Posterior cingulate gyrus (tissue), 11 donors: ENCODE data around the gene EDN2.

ENCODE experiments used
- DNase-seq, 10 donors: peaks; one replicate each; pipeline versions ENCODE4 v3.0.0 to v3.0.0-alpha.2; 2020 to 2021; ENCODE audit warnings: mixed read lengths in 3 of 10
- intact Hi-C: fragments of 100-400 bp; cut with DNase I; formaldehyde crosslinking; loops from one replicate; pipeline ENCODE4 v1.15.1; 2023

EDN2 gene

DNA sequence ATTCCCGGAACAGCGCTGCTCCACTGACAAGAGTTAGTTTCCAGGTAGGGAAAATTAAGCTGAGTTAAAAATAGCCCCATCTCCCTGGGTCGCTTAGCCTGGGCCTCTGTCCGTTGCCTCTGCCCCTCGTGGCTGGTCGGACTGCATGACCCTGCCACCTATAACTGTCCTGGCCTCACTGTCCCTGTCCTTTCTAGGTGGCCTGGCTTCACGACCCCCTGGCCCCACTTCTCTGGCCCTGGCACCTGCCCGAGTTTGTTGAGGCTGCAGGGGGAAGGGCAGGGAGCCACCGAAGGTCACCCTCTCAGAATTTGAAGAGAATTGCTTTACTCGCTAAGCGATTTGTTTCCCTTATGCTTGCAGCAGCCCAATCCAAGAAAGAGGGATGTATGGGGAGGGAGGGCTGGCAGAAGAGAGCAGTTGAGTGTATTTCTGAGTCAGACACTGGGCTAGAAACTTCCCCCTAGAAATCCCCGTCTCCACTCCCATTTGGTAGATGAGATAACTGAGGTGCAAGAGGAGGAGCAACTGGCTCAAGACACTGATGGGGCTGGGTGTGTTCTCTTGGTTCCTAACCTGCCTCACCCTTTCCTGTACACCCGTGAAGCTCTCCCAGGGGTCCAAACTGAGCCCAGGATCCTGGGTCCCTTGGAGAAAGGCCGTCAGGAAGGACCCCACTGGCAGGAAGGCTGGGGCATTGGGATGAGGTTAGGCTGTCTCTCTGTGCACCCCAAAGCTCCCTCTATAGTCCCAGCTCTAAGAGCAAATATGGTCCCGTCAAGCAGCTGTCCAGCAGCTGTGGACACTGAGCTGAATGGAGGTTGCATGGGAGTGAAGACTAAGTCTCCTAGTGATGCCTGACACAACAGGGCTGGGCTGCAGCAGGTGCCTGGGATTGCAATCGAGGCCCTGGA is 2.9 kb upstream of the EDN2 start:
- intact Hi-C loops: no loop called here
- DNase-seq: peak in 4 of 10 donors; percentile 5 to 54 (median 42)

DNA sequence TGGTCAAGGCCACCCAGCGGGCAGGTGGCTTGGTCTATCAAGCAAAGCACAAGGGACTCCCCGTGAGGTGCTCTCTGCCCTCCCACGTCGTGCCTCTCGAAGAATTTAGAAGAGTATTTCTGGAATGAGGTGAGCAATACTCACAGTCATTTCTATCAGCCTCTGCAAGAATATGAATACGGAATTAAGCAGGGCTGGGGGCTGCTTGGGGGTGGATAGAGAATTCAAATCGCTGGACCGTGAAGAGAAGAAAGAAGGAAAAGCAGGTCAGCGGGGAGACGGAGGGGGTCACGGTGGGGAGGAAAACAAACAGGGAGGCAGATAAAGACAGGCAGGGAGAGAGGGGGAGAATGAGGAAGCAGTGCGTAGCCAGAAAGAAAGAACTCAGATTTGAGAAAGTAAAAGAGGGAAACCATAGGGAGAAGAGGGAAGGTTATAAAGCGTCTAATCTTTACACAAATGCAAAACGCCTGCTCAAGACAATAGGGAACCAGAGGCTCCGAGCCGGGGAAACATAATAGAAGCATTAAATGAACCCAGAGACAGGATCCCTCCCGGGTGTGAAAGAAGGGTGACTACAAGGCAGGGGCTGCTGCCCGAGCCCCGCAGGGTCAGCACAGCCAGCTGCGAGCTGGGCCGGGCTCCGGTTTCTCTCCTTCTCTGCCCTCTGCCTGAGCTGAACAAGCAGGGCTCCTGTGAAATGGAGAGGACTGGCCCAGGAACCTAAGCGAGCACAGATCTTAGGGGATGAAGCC is 2.1 kb upstream of the EDN2 start:
- peak in 3 of 10 donors; percentile 7 to 64 (median 25) for DNase-seq
- intact Hi-C loops: no loop called here

DNA sequence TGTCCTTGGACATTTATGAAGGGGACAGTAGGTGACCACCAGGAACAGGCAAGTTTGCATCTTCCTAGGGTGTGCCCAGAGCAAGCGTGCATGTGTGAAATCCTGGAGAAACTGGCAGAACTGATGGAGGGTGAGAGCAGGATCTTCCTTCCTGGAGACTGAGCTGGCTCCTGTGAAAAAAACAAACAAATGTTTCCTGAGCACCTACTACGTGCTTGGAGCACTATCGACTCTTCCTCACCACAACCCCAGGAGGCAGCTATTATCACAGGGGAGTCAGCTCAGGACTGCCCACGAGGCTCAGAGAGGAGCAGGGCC is 1.5 kb upstream of the EDN2 start:
- peak in 2 of 10 donors; percentile 2 to 48 for DNase-seq
- intact Hi-C loops: no loop called here

DNA sequence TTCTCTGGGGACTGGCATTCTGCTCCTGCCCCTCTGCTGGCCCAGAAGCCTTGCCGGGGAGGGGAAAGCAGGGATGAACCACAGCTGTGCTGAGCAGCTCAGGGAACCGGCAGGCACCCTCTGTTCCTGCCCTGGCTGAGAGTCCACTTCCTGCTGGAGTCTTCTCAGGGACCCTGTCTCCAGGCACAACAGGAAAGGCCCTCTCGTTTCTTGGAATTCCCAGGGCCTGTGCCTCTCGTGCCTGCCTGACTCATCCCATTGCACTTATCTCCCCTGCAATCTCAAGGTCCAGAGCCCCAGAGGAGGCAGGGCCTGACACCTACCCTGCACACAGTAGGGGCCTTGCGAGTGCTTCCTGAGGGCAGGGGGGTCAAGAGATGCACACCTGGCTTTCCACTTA is 1.1 kb upstream of the EDN2 start:
- DNase-seq: peak in 2 of 10 donors; percentile 34 to 62
- intact Hi-C loops: no loop called here

DNA sequence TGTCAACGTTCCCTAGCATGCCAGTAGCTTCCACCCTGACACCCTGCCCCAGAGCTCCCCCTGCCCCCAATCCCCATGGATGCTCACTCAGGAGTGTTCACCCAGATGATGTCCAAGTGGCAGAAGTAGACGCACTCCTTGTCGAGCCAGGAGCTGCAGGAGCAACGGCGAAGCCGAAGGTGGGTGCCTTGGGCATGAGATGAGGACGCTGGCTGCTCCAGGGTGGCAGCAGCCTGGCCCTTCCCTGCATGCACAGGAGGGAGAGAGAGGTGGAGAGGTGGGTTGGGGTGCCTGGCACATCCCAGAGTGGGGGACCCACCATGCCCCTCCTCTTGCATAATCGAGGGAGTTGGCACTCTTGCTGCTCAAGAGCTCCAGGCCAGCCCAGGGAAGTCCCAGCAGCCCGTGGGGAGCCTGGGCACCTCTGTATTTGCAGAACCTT is 502 bp downstream of the EDN2 start:
- intact Hi-C loops: no loop called here
- DNase-seq: peak in 2 of 10 donors; percentile 73 to 81

DNA sequence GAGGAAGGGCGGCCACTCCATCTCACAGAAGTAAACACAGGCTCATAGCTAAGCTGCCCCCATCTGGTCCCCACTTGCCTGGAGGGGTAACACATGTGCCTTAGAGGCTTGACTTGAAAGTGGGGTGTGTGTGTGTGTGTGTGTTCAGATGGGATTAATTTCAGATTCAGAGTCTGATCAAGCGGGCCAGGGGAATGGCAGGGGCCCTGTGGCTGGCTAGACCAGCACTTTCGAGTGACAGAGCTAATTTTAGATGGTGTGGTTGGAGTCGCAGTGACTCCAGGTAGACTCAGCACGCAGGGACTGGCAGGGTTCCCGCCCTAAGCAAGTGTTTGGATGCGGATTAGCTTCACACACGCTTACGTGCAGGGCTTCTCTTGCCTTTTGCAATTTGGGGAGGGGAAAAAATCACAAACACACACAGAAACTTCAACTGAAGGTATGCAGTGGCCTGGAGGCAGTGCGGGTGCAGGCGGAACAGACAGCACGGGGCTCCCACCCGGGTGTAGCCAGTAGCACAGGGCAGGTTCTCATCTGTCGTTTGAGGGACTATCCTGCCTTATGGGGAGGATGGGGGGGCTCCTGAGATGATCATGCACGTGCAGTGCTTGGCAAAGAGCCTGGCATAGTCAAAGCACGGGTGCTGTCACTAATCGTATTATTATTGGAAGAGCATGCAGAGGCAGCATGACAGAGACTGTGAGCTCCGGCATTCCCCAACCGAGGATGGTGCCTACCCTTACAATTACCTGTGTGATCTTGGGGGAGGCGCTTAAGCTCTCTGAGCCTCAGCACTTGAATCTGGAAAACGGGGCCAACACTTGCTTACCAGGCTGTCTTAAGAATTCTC is 1.3 kb downstream of the EDN2 start:
- DNase-seq: peak in 2 of 10 donors; percentile 47 to 82
- intact Hi-C loops: no loop called here

DNA sequence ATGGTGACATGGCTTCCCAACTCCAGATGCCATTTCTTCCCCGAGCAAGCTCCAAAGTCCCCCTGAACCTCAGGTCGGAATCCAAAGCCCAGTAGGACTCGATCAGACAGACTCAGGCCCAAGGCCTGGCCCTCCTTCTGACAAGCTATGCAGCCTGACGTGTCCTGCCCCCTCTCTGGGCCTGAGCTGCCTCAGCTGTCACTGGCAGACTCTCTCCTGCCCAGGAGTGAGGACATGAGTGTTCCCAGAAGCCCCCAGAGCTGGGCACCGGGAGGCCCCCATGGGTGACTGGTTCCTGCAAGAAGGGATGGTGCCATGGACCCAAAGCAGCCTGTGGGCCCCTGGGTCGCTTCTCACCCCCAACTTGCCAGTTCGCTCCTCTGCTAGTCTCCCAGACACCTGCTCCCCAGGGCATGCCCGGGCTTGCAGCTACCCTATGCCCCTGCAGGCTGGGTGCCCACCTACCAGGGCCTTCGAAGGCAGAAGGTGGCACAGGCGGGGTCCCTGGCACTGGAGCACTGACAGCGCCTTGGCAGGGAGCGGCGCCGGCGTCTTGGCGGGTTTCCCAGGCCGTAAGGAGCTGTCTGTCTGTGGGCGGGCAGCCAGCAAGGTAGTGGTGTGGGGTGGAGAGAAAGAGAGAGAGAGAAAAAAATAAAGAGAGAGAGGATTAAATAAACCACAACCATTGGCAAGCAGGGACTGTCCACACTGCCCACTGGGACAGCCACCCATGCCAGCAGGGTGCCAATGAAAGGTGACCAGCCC is 2.3 kb downstream of the EDN2 start:
- DNase-seq: peak in 3 of 10 donors; percentile 82 to 84 (median 82)
- intact Hi-C loops: no loop called here

DNA sequence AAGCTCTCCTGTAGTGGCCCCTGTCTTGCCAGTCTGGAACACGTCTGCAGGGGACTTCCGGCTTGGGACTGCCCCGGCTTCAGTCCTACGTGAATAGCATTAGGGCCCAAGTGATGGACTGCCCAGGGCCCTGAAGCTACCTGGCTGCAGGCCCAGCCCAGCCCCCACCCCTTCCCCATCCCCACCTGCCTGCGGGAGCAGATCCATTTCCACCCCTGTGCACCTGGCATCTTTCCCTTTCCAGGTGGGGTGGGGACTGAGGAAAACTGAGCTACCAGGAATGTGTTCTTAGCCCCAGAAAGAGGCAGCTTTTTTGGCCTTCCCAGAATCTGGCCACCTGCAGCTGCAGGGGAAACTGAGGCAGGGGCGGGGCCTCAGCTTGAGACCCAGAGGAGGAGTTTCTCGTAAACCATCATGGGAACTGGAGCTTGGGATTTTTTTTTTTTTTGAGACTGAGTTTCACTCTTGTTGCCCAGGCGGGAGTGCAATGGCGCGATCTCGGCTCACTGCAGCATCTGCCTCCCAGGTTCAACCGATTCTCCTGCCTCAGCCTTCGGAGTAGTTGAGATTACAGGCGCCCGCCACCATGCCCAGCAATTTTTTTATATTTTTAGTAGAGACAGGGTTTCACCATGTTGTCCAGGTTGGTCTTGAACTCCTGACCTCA is 3.2 kb downstream of the EDN2 start:
- intact Hi-C loops: no loop called here
- DNase-seq: peak in 2 of 10 donors; percentile 55 to 74

DNA sequence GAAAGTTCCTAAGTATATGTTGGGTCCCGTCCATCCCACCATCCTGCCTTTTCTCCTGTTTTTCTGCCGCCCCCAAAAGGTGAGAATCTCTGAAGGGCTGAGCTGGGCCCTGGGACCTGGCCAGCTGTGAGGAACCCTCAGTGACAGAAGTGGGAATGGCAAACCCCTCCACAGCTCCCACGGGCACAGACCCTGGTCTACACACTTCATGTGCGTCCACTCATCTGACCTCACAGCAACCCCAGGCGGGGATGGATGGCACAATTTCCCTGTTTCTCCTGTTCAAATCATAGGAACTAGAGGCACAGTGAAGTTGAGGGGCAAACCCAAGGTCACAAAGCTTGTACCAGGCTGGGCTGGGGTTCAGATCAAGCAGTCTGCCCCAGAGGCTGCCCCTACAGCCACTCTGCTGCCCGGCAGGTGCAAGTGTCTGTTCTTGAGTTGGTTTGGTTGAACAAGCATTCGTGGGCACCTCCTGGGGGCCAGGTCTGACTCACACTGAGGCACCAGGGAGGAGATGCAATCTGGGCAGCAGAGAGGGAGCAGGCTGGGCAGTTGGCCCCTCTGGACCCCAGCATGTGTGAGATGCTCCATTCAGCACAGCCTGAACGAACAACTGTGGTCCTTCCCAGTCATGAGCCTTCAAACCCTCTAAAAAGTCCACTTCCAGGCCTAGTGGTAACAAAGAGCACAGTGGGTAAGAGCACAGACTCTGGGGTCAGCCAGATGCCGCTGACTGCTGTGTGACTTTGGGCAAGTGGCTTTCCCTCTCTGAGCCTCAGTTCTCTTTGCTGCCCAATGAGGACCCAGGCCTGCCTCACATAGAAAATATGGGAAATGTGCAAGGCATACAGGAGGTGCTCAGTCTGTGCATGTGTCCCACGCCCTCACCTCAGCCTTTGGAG is 4.0 kb downstream of the EDN2 start:
- intact Hi-C loops: no loop called here
- DNase-seq: peak in 2 of 10 donors; percentile 66 to 67

DNA sequence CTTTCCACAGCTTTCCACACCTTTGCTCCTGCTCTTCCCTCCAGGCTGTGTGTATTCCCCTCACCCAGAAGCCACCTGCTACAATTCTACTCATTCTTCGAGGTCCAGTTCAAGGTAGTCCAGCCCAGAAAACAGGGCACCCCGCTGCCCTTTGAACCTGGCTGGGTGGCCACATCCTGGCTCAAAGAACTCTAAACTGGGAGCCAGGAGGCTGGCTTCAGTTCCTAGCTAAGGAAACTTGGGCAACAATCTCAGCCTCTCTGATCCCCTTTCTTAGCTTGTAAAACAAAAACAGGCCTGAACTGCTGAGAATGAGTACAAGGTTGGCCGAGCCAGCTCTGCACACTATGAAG is 4.7 kb downstream of the EDN2 start:
- intact Hi-C loops: no loop called here

DNA sequence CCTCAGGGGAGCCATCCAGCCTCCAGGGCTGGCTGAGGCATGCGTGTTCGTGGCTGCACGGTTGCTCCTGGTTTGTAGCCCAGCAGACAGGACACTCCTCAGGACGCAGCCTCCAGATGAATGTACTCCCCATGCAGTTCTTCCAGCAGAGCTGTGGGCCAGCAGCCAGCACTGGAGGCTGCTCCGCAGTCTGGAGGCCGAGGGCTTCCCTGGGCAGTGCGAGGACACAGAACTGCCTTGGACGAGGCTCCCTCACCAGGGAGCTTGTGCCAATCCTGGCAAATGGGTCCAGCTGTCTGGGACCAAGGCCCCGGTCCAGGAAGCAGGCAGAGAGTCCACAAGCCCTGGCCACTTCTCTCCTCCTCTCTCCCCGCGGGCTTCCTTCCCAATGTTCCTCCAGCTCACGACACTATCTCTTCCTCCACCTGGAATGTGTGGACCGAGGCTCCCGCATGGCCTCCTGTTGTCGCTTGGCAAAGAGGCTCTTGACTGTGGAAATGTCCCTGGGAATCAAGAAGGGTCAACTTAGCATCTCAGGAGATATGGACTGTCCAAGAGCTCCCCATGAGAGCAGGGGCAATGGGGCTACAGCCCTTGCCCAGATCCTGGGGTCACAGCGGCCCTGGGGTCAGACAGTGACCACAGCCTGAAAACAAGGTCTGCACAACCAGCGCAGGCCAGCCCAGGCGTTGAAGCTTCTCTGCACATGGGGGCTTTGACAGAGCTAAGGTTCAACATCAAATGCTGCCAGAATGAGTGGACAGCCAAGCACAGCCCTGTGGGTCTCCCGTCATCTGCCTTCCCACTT is 5.3 kb downstream of the EDN2 start:
- peak in 4 of 10 donors; percentile 44 to 88 (median 68) for DNase-seq
- intact Hi-C loops: no loop called here

More for the DNA sequence above, 4.7 kb downstream of the EDN2 start:
- peak in 1 of 10 donors; percentile 16 for DNase-seq

DNA sequence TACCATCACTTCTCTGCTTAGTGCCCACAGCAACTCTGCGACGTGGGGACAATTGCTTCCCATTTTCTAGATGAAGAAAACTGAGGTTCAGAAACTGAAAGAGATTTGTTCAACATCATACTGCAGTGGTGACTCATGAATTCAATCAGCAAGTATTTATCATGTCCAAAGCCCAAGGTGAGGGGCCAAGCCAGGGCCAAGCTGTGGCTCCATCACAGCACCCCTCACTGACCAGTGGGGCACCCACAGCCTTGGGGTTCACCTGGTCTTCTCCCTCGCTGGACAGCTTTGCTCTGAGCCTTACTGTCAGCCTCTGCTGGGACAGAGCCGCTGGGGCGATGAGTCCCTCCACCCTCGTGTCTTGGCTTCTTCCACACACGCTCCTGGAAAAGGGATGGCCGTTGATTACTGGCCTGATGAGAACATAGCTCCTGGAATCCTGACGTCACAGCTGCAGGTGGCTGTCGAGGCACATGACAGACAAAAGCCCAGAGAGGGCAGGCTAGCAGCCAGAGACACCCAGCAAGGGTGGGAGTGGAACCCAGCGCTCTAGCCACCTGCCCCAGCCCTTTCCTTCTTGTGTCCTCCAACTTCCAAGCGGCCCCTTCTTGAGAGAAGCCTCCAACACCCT is 6.2 kb downstream of the EDN2 start:
- peak in 2 of 10 donors; percentile 64 to 65 for DNase-seq
- intact Hi-C loops: no loop called here

DNA sequence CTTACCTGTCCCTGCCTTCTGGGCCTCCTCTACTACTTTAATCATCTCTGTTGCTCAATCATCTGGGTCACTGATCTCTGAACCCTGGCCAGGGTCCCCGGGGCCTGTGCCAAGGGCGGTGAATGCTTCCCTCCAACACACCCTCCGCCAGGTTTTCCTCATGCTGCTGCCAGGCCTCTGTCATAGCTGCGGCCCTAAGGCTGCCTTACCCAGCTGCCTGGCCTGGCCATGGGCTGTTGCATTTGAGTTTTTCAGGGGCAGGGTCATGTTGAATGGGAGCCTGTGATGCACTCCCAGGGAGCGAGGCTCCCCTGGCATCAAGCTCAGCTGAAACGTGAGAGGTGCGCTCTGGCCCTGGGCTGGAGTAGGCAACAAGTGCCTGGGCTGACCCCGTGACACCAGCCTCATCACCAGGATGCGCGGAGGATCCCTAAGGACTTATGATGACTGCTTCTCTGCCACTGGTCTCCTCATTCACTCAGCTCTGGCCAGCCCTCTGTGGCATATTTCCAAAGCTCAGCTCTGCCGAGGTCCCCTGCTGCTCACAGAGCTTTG is 7.6 kb downstream of the EDN2 start:
- intact Hi-C loops: no loop called here
- peak in 2 of 10 donors; percentile 63 to 69 for DNase-seq

DNA sequence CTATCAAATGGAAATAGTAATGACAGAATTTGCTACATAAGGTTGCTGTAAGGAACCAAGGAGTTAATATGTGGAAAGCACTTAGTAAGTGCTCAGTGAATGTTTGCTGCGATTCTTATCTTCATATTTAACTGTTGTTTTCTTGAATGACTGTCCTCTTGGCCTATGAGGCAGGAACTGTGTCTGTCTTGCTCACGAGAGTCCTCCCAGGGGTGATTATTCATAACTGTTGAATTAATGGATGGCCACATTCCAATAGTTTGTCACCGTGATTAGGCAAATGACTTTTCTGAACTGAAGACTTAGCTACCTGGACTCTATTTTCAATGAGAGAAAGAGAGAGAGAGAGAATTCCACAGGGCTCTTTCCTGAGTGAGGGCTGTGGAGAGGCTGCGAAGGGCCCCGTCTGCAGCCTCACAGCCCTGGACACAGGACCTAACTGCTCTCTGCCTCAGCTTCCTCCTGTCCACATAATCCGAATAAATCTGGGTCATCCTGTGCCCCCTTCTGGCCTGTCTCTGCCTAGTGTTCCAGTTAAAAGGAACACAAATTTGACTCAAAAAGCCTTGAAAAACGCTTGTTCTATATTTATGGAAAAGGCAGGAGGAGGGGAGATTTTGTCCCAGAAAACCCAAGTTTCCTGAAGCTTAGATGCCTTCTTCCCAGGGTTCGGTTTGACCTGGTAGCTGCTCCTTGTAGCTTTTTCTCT is 8.5 kb downstream of the EDN2 start:
- intact Hi-C loops: no loop called here
- peak in 1 of 10 donors; percentile 45 for DNase-seq

DNA sequence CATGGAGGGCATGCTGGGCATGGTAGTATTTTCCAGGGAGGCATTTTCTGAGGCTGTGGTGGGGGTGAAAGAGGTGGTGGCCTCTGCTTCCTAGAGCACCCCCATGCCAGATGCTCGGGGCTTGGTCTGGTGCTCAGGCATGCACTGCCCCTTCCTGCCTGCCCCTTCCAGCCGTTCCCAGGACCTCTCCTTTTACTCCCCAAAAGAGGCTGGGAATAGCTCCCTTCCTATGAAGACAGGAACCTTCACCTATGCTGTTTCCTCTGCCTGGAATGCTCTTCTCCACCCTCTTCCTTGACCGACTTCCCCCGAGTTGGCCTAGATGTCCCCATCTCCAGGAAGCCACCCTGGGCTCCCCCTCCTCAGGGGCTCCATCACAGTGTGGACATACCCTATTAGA is 9.1 kb downstream of the EDN2 start:
- intact Hi-C loops: no loop called here

More for the DNA sequence above, 9.1 kb downstream of the EDN2 start:
- no peak for DNase-seq
